CD4-positive, alpha-beta T cell treated with Interleukin-1 beta for 1 hour (primary cell): ENCODE results near the gene MARCHF5.
"Not testable (repeated sequence)": the region's sequence is repeated elsewhere in the genome, so short reads cannot be mapped to it uniquely, and the experiment has no call there.

ENCODE experiments used
- DNase-seq, 2 donors: peaks; one replicate each; pipeline ENCODE4 v3.0.0-alpha.2; 2020 to 2022

MARCHF5 gene

DNA sequence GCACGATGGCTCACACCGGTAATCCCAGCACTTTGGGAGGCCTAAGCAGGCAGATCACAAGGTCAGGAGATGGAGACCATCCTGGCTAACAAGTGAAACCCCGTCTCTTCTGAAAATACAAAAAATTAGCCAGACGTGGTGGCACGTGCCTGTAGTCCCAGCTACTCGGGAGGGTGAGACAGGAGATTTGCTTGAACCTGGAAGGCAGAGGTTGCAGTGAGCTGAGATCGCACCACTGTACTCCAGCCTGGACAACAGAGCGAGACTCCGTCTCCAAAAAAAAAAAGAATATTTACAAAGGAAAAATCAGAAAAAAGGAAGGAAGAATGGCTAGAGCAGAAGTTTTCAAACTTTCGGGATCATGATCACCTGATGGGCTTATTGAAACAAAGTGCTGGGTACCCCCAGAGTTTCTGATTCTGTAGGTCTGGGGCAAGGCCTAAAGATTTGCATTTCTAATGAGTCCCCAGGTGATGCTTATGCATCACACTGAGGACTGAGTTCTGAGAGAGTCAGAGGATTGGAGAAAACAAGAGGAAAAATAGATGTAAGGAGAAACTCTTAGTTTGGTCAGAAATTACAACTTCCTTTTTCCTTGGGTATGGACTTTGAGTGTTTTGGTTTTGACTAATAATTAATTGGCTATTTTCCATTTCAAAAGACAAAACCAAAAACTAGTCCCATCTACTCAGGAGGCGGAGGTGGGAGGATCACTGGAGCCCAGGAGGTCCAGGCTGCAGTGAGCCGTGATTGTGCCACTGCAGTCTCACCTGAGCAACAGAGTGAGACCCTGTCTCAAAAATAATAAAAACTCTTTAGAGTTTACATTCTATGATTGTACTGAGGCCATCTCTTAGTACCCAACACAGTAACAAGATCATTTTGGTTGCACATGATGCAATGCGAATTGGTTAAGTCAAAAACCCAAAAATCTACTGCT lies 14.4 kb downstream of the MARCHF5 start:
- no peak for DNase-seq

DNA sequence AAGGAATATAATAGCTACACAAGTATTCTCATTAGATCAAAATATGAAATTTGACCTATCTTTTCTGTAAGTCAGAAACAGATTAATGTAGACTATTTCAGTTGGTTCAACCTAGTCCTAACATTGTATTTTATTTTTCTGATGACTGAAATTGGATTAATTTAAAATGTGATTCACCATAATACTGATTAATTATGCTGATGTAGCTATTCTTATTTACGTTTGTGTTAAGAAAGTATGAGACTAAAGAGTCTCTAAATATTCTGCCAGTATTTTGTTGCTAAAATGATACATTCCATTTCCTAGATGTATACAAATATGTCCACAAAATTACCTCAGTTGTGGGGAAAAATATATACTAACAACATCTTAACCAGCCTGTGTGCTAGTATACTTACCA lies 18.3 kb downstream of the MARCHF5 start:
- no peak for DNase-seq

DNA sequence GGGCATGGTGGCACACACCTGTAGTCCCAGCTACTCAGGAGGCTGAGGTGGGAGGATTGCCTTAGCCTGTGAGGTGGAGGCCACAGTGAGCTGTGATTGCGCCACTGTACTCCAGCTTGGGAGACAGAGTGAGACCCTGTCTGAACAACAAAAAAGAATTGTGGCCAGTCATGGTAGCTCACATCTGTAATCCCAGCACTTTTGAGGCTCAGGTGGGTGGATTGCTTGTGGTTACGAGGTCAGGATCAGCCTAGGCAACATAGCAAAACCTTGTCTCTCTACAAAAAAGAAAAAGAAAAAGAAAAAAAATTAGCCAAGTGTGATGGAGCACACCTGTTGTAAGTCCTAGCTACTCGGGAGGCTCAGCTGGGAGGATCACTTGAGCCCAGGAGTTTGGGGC lies 22.8 kb downstream of the MARCHF5 start:
- DNase-seq = no peak

DNA sequence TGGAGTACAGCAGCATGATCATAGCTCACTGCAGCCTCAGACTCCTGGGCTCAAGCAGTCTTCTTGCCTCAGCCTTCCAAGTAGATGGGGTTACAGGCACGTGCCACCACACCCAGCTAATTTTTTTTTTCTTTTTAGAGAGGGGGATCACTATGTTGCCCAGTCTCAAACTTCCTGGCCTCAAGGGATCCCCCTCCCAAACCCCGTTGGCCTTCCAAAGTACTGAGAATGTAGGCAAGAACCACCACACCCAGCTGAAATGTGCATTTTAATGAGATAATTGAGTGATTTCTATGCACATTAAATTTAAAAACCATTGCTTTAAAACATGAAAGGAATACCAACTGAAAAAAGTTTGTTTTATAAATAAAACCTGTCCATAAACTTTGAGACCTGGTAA lies 25.6 kb downstream of the MARCHF5 start:
- no peak for DNase-seq

DNA sequence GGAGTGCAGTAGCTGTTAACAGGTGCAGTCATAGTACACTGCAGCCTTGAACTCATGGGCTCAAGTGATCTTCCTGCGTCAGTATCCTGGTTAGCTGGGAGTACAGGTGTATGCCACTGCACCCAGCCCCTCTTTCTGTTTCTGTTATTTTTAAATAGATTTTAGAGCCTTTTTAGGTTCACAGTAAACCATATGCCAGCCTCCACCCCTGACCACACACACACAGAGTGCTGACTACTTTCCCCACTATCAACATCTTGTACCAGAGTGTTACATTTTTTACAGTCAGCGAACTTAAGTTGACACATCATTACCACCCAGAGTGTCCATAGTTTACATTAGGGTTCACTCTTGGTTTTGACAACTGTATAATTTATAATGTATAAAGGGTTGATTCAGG lies 32.1 kb downstream of the MARCHF5 start:
- DNase-seq = no peak

DNA sequence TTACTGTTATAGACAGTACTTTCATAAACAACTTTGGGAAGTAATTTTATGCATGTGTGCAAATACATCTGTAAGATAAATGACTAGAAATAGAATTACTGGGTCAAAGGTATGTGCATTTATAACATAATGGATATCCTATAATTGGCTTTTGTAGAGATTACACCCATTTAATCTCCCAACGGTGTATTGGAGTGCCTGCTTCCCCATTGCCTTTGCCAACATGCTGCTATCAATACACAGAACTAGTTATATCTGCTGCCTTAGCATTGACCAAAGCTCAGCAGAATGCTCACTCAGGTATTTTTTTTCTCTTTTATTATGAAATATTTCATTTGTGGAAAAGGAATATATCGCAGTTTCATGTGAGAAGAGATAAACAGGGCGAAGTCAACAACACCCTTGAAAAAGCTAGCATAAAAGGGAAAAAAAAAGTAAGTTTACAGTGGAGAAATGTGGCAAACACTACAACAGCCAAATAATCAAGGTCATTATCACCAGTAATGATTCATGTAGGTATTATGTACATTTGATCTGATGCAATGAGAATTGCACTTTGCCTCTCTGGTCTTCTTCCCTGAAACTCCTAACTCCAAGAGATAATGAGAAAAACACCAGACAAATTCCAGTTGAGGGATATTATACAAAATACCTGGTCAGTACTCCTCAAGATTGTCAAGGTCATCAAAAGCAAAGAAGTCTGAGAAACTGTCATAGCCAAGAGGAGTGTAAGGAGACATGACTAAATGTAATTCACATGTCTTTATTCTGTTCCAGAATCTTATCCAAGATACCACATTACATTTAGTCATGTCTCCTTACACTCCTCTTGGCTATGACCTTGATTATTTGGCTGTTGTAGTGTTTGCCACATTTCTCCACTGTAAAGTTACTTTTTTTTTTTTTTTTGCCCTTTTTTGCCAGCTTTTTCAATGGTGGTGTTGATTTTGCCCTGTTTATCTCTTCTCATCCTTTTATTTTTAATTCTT lies 36.8 kb downstream of the MARCHF5 start:
- no peak for DNase-seq

DNA sequence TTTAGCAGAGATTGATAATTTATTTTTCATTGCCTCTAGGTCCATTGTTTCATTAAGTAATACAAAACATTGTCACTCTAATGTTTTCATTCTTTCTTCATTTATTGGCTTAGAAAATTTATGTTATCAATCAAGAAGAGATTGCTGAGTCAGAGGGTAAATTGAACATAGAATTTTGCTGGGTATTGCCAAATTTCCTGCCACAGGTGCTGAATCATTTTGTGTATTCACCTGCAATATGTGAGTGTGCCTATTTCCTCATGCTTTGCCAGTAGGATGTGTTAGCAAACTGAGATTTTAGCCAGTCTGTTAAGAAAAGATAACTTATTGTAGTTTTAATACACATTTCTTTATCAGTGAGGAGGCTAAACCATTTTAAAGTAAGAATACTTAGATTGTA lies 38.0 kb downstream of the MARCHF5 start:
- DNase-seq = no peak

DNA sequence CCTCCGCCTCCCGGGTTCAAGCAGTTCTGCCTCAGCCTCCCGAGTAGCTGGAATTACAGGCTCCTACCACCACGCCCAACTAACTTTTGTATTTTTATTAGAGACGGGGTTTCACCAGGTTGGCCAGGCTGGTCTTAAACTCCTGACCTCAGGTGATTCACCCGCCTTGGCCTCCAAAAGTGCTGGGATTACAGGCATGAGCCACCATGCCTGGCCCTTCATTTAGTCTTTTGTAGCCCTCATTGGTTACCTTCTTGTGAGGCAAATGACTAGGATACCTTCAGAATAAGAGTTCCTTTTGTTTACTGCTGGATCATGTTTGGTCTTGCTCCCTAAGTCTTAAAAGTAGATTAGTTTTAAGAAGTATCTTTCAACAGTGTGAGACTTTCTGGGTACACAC lies 39.0 kb downstream of the MARCHF5 start:
- DNase-seq = not testable (repeated sequence)

DNA sequence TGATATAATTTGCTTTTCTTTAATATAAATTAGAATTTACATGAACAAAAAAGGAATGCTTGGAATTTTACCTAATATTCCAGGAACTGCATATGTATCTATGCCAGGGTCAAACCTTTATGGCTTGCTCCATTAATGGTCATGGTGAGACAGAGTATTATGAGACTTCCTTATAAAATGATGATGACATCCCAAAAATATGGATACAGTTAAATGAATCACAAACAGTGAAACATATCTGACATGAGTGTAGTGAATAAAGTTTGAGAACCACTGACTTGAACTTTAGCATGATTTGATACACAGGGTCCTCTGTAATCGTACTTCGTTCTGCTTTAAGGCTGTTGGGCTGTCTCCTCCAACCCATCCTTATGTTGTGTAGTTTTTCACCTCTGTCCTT lies 51.8 kb downstream of the MARCHF5 start:
- no peak for DNase-seq

DNA sequence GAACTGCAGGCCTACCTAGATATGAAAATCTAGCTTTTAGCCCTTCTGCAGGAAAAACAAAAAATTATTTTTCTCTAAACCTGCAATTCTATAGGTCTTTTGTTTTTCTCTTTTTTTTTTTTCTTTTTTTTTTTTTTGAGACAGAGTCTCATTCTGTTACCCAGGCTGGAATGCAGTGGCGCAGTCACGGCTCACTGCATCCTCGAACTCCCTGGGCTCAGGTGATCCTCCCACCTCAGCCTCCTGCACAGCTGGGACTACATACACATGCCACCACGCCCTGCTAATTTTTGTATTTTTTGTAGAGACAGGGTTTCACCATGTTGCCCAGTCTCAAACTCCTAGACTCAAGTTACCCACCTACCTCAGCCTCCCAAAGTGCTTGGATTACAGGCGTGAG lies 54.6 kb downstream of the MARCHF5 start:
- not testable (repeated sequence) for DNase-seq

DNA sequence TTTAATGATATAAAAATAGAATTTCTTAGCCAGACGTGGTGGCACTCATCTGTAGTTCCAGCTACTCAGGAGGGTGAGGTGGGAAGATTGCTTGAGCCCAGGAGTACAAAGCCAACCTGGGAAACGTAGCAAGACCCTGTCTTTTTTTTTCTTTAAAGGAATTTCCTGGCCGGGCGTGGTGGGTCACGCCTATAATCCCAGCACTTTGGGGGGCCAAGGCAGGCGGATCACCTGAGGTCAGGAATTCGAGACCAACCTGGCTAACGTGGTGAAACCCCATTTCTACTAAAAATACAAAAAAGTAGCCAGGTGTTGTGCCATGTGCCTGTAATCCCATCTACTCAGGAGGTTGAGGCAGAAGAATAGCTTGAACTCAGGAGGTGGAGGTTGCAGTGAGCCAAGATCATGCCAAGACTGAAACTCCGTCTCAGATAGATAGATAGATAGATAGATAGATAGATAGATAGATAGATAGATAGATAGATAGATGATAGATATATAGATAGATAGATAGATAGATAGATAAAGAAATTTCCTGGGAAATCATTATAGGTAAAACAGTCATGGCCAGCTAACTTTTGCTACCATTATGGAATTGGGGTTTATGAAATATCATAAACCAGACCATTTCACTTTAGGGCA lies 56.2 kb downstream of the MARCHF5 start:
- not testable (repeated sequence) for DNase-seq

DNA sequence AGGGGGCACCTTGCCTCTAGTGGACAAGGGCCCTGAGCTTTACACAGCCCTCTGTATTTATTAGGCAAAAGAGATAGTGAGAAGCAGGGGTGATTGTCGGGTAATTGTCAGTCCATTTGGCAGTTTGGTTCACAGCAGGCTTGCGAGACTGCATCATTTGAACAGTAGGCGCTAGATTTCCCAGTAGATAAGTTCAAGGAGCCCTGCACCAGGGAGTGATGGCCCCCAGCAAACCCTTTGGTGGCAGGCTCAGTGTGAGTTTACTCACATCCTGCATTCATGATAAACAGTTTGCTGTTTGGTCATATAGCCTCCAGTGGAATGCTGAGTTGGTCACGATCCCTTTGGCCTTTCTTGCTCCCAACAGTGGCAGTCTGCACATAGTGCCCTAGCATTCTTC lies 59.4 kb downstream of the MARCHF5 start:
- DNase-seq = no peak

DNA sequence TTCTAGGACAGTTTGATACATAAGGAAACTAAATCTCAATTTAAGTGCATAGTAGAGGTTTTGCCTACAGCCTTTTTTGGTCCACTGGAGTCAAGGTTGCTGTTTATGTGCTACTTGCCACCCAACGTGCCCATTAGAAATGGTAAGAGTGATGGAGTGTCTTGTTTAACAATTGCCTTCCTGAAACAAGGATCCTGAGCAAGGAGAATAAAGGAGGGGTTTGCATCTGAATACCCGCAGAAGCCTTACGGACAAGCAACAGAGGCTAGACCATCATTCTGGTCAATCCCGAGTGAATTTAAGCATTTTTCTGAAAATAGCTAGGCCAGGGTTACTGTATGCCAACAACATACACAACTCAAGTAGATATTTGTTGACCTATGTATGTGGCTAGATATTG lies 63.6 kb downstream of the MARCHF5 start:
- DNase-seq = no peak

DNA sequence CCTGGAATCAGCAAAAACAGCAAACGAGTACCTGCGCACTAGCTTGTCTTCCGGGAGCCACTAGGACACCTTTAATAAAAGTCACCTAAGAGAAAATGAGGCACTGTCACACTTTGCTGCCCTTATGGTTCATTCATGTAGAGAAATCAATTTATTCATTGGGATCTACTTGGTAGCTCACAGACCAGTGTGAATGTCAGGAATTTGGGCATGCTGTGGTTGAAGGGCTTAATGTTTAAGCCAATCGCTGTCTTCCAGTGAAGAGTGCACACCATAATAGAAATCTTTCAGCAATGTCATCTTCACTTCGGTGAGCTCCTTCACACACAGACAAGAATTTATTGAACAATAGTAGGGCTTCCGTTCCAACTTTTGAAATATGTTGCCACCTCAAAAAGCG lies 65.1 kb downstream of the MARCHF5 start:
- DNase-seq = no peak

DNA sequence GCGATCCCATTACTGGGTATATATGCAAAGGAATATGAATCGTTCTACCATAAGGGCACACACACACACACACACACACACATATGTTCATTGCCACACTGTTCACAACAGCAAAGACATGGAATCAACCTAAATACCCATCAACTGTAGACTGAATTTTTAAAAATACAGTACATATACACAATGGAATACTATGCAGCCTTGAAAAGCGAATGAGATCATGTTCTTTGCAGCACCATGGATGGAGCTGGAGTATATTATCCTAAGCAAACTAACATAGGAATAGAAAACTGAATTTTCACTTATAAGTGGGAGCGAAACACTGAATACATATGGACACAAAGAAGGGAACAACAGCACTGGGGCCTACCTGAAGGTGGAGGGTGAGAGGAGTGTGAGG lies 72.5 kb downstream of the MARCHF5 start:
- no peak for DNase-seq

DNA sequence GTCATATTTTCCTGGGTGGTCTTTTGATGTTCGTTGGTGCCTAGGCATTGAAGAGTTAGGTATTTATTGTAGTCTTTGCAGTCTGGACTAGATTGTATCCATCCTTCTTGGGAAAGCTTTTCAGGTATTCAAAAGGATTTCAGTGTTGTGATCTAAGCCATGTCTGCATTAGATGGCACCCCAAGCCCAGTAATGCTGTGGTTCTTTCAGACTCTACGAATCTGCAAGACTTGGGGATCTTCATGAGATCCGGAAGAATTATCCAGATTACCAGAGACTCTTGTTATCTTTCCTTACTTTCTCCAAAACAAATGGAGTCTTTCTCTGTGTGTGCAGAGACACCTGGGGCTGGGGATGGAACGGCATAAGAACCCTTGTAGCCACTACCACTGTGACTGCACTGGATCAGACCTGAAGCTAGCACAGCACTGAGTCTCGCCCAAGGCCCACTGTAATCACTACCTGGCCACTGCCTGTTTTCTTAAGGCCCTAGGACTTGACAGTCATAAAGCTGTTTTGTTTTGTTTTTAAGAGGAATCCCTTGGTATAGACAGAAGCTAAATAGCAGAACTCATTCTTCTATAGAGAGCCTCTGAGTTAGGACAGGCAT lies 75.5 kb downstream of the MARCHF5 start:
- DNase-seq = no peak

DNA sequence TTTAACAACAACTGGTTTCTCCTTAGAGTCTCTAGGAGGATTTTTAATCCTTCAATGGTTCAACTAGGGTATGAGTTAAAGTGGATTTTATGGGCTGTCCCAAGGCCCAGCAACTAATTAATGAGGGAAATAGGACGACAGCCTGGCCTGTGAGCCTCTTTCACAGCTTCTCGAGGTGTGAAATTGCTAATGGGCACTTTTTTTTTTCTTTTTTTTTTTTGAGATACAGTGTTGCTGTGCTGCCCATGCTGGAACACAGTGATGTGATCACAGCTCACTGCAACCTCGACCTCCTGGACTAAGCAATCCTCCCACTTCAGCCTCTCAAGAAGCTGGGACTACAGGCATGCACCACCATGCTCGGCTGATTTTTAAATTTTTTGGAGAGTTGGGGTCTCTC lies 87.0 kb downstream of the MARCHF5 start:
- DNase-seq = no peak

DNA sequence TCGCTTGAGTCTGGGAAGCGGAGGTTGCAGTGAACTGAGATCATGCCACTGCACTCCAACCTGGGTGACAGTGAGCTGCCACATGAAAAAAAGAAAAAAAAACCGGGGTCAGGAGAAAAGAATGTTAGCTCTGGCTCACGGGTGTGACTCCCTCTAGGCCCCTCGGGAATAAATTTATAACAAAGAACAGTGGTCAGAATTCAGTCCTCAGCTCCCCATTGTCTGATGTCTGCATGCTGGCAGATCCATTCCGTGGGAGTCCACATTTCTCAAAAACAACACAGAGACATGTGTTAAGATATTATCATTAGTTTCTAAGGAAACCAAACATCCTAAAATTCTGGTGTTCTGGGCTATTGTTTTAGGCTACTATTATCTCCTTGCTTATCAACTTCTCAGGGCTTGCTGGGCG lies 90.6 kb downstream of the MARCHF5 start:
- DNase-seq = no peak

DNA sequence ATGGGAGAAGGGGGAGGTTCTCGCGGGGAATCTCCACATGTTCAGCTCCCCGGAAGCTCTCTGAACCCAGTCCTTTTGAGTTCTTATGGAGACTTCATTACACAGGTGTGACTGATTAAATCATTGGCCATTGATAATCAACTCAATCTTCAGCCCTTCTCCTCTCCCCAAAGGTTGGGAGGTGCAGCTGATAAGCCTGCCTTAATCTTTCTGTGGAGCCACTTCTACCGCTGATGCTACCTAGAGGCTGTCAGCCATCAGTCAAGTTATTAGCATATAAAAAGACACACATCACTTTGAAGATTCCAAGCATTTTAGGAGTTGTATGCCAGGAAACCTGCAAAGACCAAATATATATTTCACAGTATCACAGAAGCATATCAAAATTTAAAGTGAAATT lies 91.7 kb downstream of the MARCHF5 start:
- DNase-seq = no peak

DNA sequence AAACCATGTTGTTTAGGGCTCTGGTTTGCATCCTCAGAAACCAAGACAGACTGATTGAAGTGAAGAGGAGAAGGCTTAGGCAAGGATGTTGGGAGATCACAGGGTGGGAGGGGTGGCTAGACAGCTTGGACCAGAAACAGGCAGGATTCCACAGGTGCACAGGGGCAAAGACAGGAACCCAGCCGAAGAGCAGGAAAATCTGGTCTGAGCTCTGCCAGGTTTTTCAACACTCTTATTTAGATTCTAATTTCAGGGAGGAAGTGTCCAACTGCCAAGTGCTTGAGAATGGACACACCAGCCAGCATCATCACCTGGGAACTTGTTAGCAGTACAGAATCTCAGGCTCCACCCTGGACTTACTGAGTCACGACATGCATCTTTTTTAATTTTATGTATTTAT lies 93.8 kb downstream of the MARCHF5 start:
- DNase-seq = no peak

DNA sequence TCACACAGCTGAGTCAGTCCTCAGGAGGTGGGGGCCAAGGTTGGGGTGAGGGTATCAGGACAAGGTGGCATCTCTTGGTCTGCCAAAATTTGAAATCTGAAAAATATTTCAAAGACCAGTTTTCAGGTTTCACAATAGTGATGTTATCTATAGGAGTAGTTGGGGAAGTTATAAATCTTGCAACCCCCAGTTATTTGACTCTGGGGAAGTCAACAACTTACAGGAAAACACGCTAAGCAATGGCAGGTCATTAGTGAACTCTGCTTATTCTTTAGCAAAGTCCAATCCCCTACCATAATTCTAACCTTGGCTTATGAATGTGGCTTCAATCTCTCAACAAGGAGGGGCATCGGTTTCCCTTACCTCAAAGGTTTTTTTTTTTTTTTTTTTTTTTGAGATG lies 94.9 kb downstream of the MARCHF5 start:
- DNase-seq = no peak

DNA sequence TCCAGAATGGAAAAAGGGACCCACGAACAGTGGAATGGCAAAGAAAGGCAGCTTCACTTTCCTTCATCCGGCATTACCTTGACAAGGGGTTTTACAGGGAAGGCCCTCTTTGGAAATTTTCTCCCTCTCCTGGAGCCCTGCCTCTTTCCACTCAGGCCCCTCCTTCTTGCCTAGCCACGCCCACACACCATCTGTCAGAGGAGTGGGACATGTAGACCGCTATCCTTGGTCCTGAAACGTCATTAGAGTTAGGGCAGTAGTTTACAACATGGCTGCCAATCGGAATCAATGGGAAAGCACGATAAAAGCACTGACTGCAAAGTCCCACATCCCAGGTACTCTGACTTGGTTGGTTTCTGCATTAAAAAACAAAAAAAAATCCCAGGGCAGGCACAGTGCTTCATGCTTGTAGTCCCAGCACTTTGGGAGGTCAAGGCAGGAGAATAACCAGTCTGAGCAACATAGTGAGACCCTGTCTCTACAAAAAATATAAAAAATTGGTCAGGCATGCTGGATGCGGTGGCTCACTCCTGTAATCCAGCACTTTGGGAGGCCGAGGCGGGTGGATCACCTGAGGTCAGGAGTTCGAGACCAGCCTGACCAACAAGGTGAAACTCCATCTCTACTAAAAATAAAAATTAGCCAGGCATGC lies 96.4 kb downstream of the MARCHF5 start:
- no peak for DNase-seq
